Fibroblast of the aortic adventitia (primary cell): ENCODE measurements around the gene PADI2. TPM values are rescaled to one million over a fixed set of nuclear protein-coding genes. Genes with fewer than 3 reads are reported as not detected.

Source experiments
- DNase-seq: peaks from one replicate; pipeline ENCODE4 v3.0.0-alpha.2; 2010; ENCODE audit warnings: low read depth
- H3K4me3 ChIP-seq: 2 replicates; pipeline ENCODE4 v1.5.1; 2011; ENCODE audit warnings: low read depth, mild to moderate bottlenecking, control low read depth, low read length, moderate library complexity
- CTCF ChIP-seq: IDR thresholded peaks from 2 replicates; pipeline ENCODE4 v1.5.1; 2011; ENCODE audit warnings: mild to moderate bottlenecking, low read length, control low read depth, inconsistent platforms; ENCODE audit not compliant: insufficient read depth
- total RNA-seq: library from RNA; depleted of rRNA; stranded (reverse); fragments of >200 nt; gene quantifications from 2 replicates; pipeline ENCODE4 v1.2.3, GENCODE V29; 2012; ENCODE audit warnings: low replicate concordance

The PADI2 gene
- total RNA-seq, 1 donor, result 0.09 TPM

GRCh38 chr1:17155257-17155920 is 36.1 kb upstream of the PADI2 start:
- DNase-seq, result peak; percentile 83
- TF ChIP-seq CTCF, result no peak
- H3K4me3 ChIP-seq, result no peak overlapping the region

GRCh38 chr1:17149771-17150170 is 30.5 kb upstream of the PADI2 start:
- no peak for TF ChIP-seq CTCF

GRCh38 chr1:17148950-17149608 is 29.8 kb upstream of the PADI2 start:
- no peak for TF ChIP-seq CTCF
- DNase-seq, result no peak
- no peak overlapping the region for H3K4me3 ChIP-seq

More at GRCh38 chr1:17149771-17150170, 30.5 kb upstream of the PADI2 start:
- no peak for DNase-seq
- H3K4me3 ChIP-seq, result no peak overlapping the region

GRCh38 chr1:17145648-17146047 is 26.4 kb upstream of the PADI2 start:
- H3K4me3 ChIP-seq, result no peak overlapping the region
- DNase-seq, result no peak
- no peak for TF ChIP-seq CTCF

- TF ChIP-seq CTCF, result no peak
- H3K4me3 ChIP-seq, result no peak overlapping the region
Measured at GRCh38 chr1:17143760-17144159, 24.5 kb upstream of the PADI2 start.

GRCh38 chr1:17141441-17142197 is 22.4 kb upstream of the PADI2 start:
- no peak overlapping the region for H3K4me3 ChIP-seq
- no peak for DNase-seq

More at GRCh38 chr1:17143760-17144159, 24.5 kb upstream of the PADI2 start:
- DNase-seq, result no peak

More at GRCh38 chr1:17141441-17142197, 22.4 kb upstream of the PADI2 start:
- no peak for TF ChIP-seq CTCF
